NOMO-1 treated with dmso at 0.1 percent for 144 hours (cell line): ENCODE results near the gene TCOF1.
"Not testable (repeated sequence)": the region's sequence is repeated elsewhere in the genome, so short reads cannot be mapped to it uniquely, and the experiment has no call there.

Experiments
- DNase-seq: peaks from one replicate; lab custom pipeline; 2025; ENCODE audit not compliant: unreplicated experiment; lab: John Stamatoyannopoulos, UW

Gene TCOF1

GRCh38 chr5:150422758-150423157, 65.3 kb downstream of the TCOF1 start:
- no peak for DNase-seq

- not testable (repeated sequence) for DNase-seq
These were observed 68.7 kb downstream of the TCOF1 start for GRCh38 chr5:150426165-150426564.

GRCh38 chr5:150428106-150428876, 70.8 kb downstream of the TCOF1 start:
- DNase-seq: no peak

GRCh38 chr5:150428978-150429377, 71.5 kb downstream of the TCOF1 start:
- no peak for DNase-seq

- DNase-seq: peak; percentile 13
These were observed 71.9 kb downstream of the TCOF1 start for GRCh38 chr5:150429410-150429873.

- DNase-seq: no peak
These were observed 73.6 kb downstream of the TCOF1 start for GRCh38 chr5:150431048-150431447.

GRCh38 chr5:150431574-150431973, 74.1 kb downstream of the TCOF1 start:
- DNase-seq: no peak

GRCh38 chr5:150434464-150434863, 77.0 kb downstream of the TCOF1 start:
- no peak for DNase-seq

GRCh38 chr5:150436141-150436680, 78.7 kb downstream of the TCOF1 start:
- DNase-seq: peak; percentile 84

- DNase-seq: no peak
These were observed 81.5 kb downstream of the TCOF1 start for GRCh38 chr5:150438873-150439546.

- no peak for DNase-seq
These were observed 83.7 kb downstream of the TCOF1 start for GRCh38 chr5:150440948-150441812.

- no peak for DNase-seq
These were observed 84.6 kb downstream of the TCOF1 start for GRCh38 chr5:150441813-150442698.

GRCh38 chr5:150442699-150443080, 85.2 kb downstream of the TCOF1 start:
- DNase-seq: no peak

- no peak for DNase-seq
These were observed 86.0 kb downstream of the TCOF1 start for GRCh38 chr5:150443242-150444075.

GRCh38 chr5:150444770-150445169, 87.3 kb downstream of the TCOF1 start:
- no peak for DNase-seq

- DNase-seq: no peak
These were observed 88.6 kb downstream of the TCOF1 start for GRCh38 chr5:150446088-150446487.

- DNase-seq: no peak
These were observed 89.1 kb downstream of the TCOF1 start for GRCh38 chr5:150446583-150446982.

- no peak for DNase-seq
These were observed 89.7 kb downstream of the TCOF1 start for GRCh38 chr5:150447188-150447587.

GRCh38 chr5:150448334-150448733, 90.8 kb downstream of the TCOF1 start:
- no peak for DNase-seq
